GM19043 (cell line): ENCODE measurements around the gene SDR39U1.

ENCODE experiments used
- ATAC-seq: cut with Tn5 transposase; IDR thresholded peaks from one replicate; pipeline ENCODE4 v1.9.1; 2021; ENCODE audit warnings: low read depth; ENCODE audit not compliant: unreplicated experiment

The SDR39U1 gene

DNA sequence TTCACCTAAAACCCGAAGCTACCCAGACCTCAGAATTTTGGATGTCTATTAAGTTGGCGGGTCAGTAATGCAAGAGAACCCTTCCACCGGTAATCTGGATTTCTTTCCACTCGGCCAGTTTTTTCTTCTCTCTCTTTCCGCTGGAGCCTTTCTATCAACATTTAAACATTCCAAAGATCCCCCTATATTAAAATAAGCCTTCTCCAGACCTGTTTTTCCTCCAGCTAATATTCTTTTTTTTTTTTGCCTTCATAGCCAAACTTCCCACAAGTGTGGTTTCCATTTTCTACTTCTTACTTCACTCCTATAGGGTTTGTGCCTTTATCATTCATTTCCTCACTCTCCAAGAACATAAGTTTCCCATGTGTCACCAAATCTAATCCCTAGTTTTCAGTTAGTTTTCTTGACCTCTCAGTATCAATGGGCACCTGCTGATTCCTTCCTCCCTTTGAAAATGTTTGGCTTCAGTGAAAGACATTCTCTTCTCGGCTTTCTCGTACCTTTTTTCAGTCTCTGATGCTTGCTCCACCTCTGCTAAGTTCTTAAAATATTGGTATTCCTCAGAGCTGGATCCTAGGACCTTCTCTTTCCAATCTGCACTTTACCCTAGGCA lies 583 bp upstream of the SDR39U1 start:
- no peak for ATAC-seq

DNA sequence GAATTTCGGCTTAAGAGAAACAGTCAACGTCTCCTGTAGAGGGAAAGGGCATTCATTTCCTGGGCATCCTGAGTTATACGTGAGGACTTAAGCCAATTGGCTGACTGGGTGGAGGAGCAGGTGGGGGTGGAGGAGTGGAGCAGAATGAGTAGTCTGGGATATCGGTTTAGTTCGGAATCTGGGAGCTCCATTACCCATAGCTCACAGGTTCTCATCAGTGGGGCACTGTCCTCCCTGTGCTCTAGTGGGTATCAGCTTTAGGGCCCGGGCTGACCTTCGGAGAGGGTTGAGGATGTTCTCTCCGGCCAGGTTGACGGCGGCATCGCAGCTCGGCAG lies 704 bp downstream of the SDR39U1 start:
- no peak for ATAC-seq

DNA sequence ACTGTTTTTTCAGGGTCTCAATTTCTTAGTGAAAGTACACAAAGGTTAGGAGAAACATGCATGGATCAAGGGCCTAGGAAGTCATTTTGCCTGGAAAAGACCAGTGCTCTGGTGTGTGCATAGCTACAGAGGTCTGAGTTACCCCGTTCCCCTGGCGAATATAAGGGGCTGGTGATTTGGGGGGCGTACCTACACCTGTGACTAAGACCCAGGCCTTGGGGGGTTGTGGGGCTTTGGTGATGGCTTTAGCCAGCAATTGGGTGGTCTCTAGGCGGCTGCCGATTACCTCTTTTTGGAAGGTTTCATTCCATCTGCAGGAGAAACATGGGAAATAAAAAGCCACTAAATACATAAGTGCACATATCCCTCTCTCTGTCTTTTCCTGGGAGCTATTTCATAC lies 1.1 kb downstream of the SDR39U1 start:
- ATAC-seq: no peak

DNA sequence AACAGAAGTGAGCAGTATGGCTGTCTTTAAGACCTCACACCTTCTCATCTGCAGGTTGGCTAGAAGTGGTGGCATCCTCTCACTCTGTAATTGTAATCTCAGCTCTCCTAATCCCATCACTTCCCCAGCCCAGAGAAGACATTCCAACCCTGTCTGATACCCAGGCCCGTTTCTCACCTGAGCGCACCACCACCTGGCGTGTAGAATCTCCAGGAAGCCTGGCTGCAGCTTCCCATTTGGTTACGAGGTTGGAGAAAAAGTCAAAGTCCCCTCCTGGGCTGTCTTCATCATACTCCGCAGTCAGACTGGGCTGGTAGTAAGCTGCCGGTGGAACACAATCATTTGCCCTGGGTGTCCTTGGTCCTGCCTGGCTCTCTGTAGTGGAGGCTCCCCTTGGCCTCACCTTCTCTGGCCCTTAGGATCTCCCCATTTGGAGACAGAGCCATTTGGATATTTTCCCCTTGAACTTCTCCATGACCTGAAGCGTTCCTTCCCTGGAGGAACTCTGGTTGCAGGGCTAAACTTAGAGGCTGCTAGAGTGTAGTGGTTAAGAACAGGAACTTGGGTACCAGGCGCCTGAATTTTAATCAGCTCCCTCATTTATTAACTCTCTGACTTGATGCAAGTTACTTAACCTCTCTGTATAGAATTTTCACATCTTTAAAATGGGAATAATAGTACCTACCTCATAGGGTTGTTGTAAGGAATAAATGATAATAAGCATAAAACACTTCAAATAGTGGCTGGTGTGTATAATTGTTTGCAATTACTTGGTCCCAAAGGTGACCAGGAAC lies 1.8 kb downstream of the SDR39U1 start:
- no peak for ATAC-seq

DNA sequence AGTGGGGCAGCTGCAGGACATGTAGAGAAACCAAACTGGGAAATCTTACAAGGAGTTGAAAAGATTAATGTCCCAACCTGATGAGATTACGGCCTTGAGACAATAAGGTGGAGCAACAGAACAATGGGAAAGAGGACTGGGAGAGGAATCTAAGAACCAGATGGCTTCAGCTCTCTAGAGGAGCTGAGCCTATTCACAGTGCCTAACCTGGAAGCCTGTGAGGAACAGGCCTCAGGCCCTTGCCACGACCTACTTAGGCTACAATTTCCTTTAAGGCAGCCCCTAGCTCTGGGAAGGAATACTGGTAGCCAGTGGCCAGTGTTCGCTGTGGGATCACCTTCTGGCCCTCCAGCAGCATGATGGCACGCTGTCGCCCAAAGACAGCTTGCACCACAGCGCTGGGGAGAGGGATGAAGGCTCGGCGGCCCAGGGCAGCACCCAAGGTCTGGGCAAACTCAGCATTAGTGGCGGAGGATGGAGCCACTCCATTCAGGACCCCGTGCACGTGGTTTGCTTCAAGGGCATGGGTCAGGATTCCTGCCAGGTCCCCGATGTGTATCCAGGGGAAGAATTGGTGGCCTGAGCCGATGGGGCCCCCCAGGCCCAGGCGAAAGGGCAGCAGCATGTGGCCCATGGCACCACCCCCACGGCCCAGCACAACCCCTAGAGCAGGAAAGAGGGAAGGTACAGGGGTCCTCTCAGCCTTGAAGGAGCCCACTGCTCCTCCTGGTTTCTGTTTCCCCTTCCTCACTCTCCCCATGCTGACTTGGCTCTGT lies 2.6 kb downstream of the SDR39U1 start:
- no peak for ATAC-seq

DNA sequence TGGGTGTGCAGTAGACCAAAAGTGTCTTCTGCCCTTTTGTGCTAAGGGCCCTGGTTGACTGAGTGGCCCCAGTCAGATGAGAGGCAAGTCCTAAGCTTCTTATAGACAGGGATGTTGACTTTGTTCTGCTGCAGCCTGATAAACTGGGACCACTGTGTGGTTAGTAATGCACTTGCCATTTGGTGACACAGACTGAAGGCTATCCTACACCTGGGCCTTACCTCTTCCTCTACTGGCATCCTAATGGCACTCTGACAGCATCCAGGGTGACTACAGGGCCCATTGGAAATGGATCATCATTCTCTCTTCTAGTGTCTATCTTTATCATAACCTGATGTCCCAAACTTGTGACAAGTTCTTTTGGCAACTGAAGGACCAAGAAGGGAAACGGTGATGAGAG lies 3.3 kb downstream of the SDR39U1 start:
- no peak for ATAC-seq

DNA sequence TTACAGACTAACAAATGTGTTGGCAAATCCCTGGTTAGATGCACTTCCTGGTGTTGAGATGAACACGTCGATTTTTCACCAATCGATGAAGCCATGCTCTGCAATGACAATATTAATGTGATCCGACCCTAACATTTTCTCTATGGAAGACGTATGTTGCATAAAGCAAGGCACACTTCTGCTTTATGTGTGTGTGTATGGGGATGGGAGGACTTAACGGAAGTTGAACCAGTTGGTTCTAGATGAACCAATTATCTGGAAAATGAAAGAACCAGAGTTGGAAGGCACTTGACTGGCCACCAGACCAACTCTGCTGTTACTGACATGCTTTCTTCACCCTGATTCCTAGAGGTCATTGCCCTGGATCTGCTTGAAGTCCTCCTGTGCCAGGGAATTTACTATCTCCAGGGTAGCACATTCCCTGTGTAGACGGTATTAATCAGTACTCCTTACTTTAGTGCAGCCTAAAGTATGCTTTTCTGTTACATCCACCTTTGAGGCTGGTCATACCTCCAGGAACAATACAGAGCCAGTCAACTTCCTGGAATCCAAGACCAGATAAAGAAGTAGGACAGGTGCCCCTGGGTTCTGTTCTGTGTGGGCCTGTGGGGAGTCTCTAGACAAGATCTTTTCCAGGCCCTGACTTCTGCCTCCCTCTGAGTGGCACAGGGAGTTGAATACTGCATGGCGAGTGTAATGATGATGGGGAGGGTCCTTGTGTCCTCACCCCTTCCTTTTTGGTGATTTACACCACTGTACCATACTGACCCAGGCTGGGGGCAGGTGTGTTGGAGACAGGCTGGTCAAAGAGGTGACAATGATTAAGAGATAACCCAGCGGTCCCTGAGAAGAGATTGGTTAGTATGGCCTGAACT lies 4.1 kb downstream of the SDR39U1 start:
- ATAC-seq: no peak

DNA sequence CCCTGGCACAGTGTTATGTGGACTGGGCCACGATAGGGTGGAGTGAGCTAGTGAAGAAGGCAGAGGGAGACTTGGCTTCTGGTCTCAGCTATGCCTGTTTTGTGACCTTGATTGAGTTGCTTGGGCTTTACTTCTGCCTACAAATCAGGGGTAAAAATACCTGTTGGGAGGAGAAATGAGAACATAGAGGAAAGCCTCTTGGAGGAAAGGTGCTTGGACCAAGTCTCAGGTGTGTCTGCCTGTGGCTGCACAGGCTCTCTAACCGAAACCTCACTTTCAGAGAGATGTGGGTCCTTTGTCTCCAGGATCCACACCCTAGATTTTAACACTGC lies 4.9 kb downstream of the SDR39U1 start:
- no peak for ATAC-seq

DNA sequence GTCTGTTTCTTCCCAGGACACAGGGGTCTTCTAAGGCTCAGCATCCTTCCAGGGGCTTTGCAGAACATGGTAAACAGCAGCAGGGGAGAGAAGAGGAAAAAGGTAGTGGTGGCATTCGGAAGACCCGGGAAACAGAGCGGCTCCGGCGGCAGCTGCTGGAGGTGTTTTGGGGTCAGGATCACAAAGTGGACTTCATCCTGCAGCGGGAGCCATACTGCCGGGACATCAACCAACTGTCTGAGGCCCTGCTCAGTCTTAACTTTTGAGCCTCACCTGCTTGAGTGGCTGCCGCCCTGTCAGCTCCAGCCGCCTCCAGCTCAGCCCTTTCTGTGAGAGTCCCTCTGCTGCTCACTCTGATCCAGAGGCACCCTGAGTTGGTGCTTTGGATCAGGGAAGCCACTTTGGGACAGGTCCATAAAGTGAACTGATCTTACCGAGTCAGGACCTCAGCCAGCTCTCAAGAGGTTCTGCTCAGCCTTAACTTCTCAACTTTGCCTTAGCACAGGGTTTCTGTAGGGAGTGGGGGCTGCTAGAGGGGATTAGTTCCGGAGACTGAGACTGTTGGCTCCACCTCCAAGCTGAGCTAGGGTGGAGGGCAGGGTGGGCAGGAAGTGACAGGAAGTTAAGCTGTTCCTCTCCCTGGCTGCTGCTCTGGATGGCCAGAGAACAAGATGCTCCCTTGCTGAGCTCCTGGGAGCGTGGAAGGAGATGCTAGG lies 5.4 kb downstream of the SDR39U1 start:
- ATAC-seq: no peak

DNA sequence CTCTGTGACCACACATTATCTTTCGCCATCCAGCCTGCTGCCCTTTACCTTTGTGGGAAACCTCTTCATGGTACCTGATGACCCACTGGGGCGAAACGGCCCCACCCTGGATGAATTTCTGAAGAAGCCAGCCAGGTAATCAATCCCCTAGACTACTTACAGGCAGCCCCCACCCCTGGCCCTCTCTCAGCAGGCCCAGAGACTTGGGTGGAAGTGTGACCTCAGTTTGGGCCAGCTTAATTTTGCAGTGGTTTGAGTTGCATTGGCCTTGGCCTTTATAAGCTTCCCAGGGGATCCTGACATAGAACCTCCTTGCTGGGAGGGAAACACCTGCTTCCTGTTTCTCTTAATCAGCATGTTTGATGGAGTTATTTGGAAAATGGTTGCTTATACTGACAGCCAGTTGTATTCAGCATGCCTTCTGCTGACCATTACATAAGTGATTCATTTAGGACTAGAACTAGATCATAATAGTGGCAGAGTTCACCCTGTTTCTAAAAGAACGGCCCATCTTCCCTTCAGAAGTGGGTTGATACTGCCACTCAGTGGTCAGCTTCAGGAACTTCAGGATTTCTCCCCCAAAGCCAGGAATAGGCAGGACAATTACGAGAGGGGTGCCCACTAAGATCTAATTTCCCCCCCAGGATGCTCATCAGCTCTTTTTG lies 6.1 kb downstream of the SDR39U1 start:
- ATAC-seq: no peak

DNA sequence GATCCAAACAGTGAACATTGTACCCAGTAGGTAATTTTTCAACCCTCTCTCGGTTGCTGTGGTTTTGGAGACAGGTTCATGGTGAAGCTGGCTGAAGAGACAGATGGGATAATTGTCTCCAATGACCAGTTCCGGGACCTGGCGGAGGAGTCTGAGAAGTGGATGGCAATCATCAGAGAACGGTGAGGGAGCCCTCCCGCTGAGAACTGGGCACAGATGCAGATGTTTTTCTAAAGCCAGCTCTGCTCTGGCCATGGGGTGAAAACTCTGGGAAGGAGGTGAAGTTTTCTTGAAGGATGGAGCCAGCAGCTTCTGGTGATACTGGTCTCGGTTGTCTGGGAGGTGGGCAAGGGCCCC lies 6.6 kb downstream of the SDR39U1 start:
- ATAC-seq: no peak

DNA sequence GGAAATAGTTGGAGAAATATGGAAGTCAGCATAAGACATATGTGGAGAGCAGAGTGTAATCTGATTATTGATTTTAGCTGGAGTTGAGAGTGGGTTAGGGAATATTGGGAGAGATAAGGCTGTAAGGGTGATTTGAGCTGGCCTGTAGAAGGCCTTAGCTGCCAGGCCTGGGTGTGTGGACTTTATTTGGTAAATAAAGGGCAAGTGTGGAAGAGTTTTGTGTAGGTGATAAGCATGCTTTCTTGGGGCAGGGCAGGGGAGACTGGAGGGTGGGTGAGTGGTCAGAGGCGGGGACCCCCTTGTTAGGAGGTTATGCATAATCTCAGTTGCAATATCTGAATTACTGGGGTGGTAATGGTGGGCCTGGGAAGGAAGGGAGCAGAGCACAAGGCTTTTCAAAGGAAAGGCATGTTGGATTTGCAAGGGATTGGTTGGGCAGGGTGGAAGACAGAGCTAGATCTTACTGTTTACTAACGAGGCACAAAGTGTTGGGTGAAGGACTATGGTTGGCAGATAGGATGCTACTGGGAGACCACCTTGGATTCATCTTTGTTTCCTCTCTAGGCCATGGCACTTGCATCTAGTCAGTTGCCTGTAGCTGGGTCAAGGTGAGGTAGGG lies 7.3 kb downstream of the SDR39U1 start:
- no peak for ATAC-seq

DNA sequence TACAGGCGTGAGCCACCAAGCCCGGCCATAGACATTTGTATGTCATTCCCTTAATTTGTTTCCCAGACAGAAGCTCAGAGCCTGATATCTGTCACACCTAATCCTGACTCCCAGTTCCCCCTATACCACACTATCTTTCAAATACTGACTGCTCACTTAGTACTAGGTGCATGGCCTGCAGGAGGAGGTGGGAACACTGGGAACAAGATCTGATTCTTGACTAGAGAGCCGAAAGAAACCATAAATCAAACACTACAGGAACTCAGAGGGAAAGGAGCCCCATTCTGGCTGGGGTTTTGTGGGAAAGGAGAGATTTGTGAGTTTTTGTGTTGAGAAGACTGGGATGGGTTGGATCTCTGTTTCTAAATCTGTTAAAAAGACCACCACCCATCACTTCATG lies 7.9 kb downstream of the SDR39U1 start:
- ATAC-seq: no peak

DNA sequence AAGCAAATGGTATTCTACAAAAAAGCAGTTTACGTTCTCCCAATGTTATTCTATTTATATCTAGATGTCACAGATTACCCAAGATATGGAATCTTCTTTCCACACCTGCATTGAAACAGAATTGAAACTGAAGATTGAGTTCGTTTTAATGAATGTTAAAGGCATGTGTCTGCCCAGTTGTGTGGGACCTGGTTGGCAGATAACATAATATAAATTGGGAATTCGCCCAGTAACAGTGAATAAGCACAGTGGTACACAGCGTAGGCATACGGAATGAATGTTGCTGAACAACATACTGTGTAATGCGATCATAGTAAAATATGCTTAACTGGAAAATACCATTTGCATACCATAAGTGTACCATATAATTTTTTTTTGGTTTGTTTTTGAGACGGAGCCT lies 8.5 kb downstream of the SDR39U1 start:
- ATAC-seq: no peak

DNA sequence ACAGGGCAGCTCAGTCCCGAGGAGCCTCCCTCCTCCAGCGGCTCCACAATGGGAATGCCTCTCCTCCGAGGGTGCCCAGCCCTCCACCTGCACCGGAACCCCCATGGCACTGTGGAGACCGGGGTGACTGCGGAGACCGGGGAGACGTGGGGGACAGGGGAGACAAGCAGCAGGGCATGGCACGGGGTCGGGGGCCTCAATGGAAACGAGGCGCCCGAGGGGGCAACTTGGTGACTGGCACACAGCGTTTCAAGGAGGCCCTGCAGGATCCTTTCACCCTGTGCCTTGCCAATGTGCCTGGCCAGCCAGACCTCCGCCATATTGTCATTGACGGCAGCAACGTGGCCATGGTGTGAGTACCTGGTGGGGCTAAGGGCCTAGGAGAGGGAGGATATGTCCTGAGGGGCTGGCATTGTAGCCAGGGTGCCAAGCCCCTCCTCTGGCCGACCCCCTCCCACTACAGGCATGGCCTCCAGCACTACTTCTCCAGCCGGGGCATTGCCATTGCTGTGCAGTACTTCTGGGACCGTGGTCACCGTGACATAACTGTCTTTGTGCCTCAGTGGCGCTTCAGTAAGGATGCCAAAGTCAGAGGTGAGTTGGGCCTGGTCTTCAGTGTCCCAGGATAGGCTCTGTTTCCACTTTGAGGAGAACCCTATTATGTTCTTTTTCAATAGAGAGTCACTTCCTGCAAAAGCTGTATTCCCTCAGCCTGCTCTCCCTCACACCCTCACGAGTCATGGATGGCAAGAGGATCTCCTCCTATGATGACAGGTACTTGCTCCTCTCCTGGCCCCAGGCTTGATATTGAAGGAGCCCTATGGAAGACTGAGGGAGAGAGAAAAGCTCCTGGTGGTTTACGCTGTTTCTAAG lies 10.1 kb downstream of the SDR39U1 start:
- ATAC-seq: no peak

DNA sequence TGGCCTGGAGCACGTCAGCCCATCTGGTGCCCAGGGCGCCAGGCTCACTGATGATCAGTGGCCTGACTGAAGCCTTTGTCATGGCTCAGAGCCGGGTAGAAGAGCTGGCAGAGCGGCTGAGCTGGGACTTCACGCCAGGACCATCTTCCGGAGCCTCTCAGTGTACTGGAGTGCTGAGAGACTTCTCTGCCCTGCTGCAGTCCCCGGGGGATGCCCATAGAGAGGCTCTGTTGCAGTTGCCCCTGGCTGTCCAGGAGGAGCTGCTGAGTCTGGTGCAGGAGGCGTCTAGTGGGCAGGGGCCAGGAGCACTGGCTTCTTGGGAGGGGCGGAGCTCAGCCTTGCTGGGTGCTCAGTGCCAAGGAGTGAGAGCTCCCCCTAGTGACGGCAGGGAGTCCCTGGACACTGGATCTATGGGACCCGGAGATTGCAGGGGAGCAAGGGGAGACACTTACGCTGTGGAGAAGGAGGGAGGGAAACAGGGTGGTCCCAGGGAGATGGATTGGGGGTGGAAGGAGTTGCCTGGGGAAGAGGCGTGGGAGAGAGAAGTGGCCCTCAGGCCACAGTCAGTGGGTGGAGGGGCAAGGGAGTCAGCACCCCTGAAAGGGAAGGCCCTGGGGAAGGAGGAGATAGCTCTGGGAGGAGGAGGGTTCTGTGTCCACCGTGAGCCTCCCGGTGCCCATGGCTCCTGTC lies 10.9 kb downstream of the SDR39U1 start:
- peak; percentile 46 for ATAC-seq

DNA sequence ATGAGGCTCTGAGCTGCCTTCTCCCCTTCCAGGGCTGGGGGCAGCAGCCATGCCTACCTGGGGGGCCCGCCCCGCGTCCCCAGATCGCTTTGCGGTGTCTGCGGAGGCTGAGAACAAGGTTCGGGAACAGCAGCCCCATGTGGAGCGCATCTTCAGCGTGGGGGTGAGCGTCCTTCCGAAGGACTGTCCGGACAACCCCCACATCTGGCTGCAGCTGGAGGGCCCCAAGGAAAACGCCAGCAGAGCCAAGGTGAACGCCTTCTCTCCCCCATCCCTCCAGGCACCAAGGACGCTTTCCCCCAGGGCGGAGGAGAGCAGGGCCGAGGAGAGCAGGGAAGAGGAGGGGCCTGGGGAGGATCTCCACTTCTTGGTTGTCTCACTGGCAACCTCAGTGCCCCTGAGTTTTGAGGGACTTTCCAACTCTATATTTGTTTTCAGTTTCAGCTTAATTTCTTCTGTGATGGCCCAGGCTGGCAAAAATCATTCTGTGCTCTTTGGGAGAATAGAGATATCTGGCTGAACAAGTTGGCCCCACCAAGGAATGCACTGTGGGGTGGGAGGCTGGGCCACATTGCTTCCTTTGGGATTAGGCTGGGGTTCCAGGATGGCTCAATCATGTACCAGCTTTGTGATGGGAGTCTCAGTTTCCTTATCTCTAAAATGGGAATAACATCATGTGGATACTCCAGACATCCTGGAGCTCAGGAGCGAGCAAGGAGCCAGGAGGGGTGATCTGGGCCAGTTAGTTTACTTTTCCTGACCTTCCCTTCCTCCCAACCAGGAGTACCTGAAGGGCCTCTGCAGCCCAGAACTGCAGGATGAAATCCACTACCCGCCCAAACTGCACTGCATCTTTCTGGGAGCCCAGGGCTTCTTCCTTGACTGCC lies 11.7 kb downstream of the SDR39U1 start:
- no peak for ATAC-seq
